NCI-H2196 treated with DMSO at 0.1 percent for 48 hours (cell line): Measurements from ENCODE around the gene C12orf56.
"Not testable (repeated sequence)": the region's sequence is repeated elsewhere in the genome, so short reads cannot be mapped to it uniquely, and the experiment has no call there.

Source experiments
- DNase-seq: peaks from one replicate; lab custom pipeline; 2025; ENCODE audit not compliant: unreplicated experiment; lab: John Stamatoyannopoulos, UW

C12orf56 gene

GRCh38 chr12:64318605-64319004, 72.0 kb downstream of the C12orf56 start:
- no peak for DNase-seq

GRCh38 chr12:64311877-64312276, 78.7 kb downstream of the C12orf56 start:
- no peak for DNase-seq

- DNase-seq, result no peak
Observed at GRCh38 chr12:64304571-64304970, 86.0 kb downstream of the C12orf56 start.

GRCh38 chr12:64299628-64300027, 90.9 kb downstream of the C12orf56 start:
- DNase-seq, result no peak

- no peak for DNase-seq
Observed at GRCh38 chr12:64296301-64296700, 94.3 kb downstream of the C12orf56 start.

GRCh38 chr12:64293654-64294364, 96.7 kb downstream of the C12orf56 start:
- DNase-seq, result no peak

GRCh38 chr12:64293174-64293573, 97.4 kb downstream of the C12orf56 start:
- not testable (repeated sequence) for DNase-seq

- no peak for DNase-seq
Observed at GRCh38 chr12:64286521-64286920, 104.0 kb downstream of the C12orf56 start.

- DNase-seq, result no peak
Observed at GRCh38 chr12:64284256-64284655, 106.3 kb downstream of the C12orf56 start.

GRCh38 chr12:64278421-64278820, 112.1 kb downstream of the C12orf56 start:
- no peak for DNase-seq

- DNase-seq, result no peak
Observed at GRCh38 chr12:64273527-64274403, 116.8 kb downstream of the C12orf56 start.

GRCh38 chr12:64270411-64270810, 120.1 kb downstream of the C12orf56 start:
- DNase-seq, result no peak

- no peak for DNase-seq
Observed at GRCh38 chr12:64269161-64269560, 121.4 kb downstream of the C12orf56 start.

- no peak for DNase-seq
Observed at GRCh38 chr12:64268409-64268808, 122.1 kb downstream of the C12orf56 start.

- DNase-seq, result no peak
Observed at GRCh38 chr12:64265839-64266238, 124.7 kb downstream of the C12orf56 start.

- no peak for DNase-seq
Observed at GRCh38 chr12:64261813-64262212, 128.7 kb downstream of the C12orf56 start.

- no peak for DNase-seq
Observed at GRCh38 chr12:64258576-64258975, 132.0 kb downstream of the C12orf56 start.

- peak; percentile 8 for DNase-seq
Observed at GRCh38 chr12:64256166-64256800, 134.3 kb downstream of the C12orf56 start.

- DNase-seq, result no peak
Observed at GRCh38 chr12:64255249-64255648, 135.3 kb downstream of the C12orf56 start.

- DNase-seq, result no peak
Observed at GRCh38 chr12:64253356-64253755, 137.2 kb downstream of the C12orf56 start.

- no peak for DNase-seq
Observed at GRCh38 chr12:64252681-64253080, 137.9 kb downstream of the C12orf56 start.

GRCh38 chr12:64243809-64244208, 146.7 kb downstream of the C12orf56 start:
- no peak for DNase-seq
